ENCODE results near the gene CASP12. TPM values are rescaled to one million over a fixed set of nuclear protein-coding genes. Genes with fewer than 3 reads are reported as not detected.

The CASP12 gene
- total RNA-seq, 1 donor from 2014 or later = not detected

DNA sequence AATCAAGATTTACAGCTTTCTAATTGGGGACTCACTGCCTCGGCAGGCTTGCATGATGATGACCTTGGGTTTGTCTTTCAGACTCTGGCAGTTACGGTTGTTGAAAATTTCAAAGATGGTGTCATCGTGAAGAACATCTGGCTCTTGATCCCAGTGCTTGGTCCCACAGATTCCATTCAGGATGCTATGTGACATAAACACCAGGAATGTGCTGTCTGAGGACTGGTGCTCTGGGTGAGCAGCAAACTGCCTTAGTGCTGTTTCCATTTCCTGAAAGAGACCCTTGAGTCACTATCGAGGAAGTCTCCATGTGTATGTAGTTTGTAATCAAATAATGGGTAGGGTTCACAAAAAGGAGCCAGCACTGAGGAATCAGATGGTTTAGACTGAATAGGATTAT, 7.1 kb downstream of the CASP12 start:
- ATAC-seq = no peak

DNA sequence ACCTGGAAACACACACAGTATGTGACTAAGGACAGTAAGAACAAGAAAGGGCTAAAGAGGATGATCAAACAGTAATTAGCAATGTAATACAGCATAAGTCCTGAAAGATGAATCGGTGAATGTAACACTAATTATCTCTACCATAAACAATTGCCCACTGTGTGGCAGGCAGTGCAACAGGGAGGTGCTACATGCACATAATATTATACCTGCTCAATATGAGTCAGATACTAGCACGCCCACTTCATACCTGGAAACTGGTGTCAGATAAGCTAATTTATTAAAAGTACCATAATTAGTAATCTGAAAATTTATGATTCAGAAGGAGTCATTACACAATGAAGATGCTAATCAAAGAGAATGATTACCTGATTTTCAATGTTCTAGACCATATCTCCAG, 14.9 kb downstream of the CASP12 start:
- no peak for ATAC-seq

DNA sequence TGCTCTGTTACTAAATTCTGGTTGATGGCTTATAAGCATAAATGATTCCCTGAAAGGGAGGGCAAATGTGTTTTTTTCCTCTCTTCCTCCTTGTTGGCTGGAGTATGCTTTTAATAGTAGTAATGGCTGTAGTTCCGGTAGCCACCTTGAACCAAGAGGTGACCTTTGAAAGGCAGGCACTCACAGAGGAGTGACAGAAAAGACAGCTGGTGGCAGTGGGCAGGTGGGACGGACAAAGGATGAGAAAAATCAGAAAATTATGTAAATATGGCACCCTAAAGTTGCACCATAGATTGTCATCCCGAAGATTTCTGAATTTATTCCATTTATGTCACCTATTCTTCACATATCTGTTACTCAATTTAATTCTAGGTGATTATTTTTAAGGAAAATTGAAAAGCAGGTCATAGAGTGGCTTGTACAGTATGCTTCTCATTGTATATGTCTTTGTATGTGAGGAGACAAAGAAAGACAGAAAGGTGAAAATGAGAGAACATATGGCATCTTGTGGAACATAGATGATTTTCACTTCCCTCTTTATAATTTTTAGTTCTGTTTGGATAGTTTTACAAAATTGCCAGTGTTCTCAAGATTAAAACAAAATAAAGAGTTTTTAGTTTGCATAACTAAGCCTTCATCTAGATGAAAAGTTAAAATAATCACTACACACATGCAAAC, 17.0 kb downstream of the CASP12 start:
- no peak for ATAC-seq

- ATAC-seq = no peak
Observed at GRCh38 chr11:104879514-104880190, 18.6 kb downstream of the CASP12 start.

GRCh38 chr11:104876861-104877431, 21.3 kb downstream of the CASP12 start:
- no peak for ATAC-seq

DNA sequence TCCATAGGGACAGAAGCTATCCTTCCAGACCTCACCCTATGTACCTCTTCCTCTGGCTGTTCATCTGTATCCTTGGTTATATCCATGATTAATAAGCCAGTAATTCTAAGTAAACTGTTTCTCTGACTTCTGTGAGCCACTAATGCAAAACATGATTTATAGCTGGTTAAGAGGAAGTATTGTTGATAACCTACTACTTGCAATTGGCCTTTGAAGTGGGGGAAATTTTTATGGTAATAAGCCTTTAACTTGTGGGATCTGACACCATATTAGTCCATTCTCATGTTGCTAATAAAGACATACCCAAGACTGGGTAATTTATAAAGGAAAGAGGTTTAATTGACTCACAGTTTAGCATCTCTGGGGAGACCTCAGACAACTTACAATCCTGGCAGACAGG, 21.9 kb downstream of the CASP12 start:
- ATAC-seq = no peak

DNA sequence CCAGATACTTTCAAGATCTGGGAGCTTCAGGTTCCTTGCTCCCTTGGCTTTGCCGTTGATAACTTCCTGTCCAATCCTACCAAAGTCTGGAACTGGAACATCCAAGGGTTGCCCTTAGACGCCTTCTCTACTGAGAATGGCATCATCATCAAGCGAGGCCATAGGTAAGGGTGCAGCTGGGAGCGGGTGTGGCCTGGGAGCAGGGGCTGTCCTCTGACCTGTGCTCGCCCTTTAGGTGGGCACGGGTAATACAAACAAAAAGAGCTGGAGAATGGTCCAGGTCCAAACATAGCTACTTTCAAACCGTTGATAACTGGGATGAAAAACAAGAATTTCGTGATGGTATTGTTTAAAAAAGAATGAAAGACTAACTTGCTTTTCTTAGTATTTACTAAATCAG, 25.0 kb downstream of the CASP12 start:
- ATAC-seq = no peak

DNA sequence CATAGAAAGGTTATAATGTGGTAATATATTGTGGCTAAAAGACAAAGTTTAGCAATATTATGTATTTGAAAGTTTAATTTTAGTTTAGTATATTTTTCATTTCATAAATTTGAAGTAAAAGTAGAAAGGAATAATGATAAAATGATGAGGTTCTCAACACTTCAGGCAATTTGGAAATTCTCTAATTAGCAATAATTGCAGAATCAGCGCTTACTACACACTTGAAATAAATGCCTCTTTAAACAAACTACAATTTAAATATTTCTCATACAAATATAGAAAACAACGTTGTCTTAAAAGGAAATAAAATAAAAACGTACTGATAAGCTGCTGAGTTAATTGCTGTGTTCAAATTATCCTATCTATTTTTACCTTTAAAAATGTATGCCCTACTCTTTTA, 25.9 kb downstream of the CASP12 start:
- no peak for ATAC-seq

DNA sequence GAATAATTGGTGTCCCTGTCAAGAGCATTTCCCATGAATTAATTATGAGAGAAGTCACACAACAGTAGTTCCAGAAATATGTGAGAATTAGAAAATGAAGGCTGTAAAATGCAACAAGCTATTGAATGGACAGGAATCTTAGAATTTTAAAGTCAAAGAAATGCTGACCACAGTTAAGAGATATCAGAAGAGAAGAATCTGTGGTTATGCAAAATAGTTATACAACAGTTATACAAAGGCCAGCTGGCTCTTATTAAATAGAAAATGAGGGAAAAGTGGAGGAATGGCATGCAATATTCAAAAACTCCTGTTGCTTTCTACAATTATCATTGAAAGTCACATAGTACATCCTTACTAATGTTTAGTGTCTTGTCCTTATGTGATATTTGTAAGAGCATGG, 27.4 kb downstream of the CASP12 start:
- no peak for ATAC-seq

- no peak for ATAC-seq
Observed at GRCh38 chr11:104866815-104867214, 31.4 kb downstream of the CASP12 start.

- ATAC-seq = no peak
Observed at GRCh38 chr11:104858882-104859775, 39.1 kb downstream of the CASP12 start.

DNA sequence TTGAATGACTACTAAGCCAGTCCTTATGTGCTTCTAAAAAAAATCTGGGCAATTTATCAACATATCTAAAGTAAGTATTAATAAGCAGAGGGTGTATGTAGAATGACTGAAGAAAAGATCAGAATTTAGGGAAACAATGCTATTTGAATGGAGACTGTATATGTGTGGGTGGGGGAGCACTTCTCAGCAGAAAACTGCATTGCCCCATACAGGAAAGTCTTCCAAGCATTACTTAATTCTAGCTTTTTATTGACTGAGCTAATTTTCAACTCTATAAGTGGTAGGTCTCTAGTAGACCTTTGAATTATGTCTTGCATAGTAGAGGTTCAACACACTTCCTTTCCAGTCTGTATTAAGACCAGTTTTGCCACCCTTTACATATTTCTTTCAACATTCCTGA, 41.7 kb downstream of the CASP12 start:
- ATAC-seq = no peak

GRCh38 chr11:104855965-104856364, 42.3 kb downstream of the CASP12 start:
- no peak for ATAC-seq

DNA sequence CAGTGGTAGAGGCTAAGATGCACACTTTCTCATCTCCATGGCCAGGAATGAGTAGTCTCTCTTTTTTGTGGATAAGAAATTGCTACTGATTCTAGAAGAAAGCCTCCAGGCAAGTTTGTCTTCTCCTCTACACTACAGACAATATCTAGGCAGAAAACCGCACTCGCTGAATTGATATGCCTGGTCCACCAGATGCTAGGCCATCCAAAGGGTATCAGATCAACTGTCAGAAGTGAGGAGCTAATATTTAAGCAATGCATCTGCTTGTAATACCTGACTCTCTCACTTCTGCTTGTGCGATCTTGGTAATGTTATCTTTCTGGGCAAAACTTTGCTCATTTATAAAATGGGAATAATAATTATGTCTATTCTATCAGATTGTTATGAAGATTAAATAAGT, 45.0 kb downstream of the CASP12 start:
- ATAC-seq = no peak

GRCh38 chr11:104852811-104853210, 45.4 kb downstream of the CASP12 start:
- no peak for ATAC-seq

DNA sequence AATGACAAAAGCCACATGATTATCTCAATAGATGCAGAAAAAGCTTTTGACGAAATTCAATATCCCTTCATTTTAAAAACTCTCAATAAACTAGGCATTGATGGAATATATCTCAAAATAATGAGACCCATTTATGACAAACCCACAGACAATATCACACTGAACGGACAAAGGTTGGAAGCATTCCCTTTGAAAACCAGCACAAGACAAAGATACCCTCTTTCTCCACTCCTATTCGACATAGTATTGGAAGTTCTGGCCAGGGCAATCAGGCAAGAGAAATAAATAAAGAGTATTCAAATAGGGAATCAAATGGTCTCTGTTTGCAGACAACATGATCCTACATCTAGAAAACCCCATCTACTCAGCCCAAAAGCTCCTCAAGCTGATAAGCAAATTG, 52.0 kb downstream of the CASP12 start:
- ATAC-seq = no peak

DNA sequence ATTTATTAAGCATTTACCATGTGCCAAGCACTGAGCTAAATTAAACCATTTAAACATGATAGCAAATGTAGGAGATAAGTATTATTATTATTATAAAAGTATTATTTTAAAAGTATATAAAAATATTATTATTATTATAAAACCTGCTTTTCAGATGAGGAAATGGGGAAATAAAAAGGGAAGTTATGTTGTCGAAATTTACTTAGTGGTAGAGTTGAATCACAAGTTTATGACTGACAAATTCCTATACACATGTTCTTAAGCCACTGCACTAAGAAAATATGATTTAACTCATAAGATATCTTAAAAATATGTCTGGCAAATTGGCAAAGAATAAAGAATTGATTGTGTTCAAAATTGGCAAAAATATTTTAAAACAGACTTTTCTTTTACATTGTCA, 53.8 kb downstream of the CASP12 start:
- ATAC-seq = no peak

- ATAC-seq = no peak
Observed at GRCh38 chr11:104843150-104843836, 55.0 kb downstream of the CASP12 start.

- ATAC-seq = no peak
Observed at GRCh38 chr11:104841973-104842525, 56.2 kb downstream of the CASP12 start.

DNA sequence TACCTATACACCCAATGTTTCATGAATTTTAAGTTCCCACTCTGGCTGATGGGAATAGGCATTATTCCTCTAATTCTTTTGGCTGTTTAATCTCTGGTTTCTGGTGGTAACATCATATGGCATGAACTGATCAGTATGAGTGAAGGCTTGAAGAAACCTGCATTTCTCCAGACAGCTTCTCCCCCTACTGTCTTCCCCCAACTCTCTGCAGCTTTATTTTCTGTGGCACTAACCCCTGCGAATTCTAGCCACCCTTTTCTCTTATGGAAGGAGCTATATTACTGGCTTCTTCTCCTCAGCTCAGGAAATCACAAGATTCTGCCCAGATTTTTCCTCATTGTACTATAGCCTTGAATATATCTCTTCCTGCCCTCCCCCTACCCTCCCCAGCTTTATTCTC, 57.1 kb downstream of the CASP12 start:
- ATAC-seq = no peak

- no peak for ATAC-seq
Observed at GRCh38 chr11:104837969-104838639, 60.2 kb downstream of the CASP12 start.

- ATAC-seq = no peak
Observed at GRCh38 chr11:104836691-104837090, 61.6 kb downstream of the CASP12 start.
